CD4-positive, alpha-beta T cell treated with Interleukin-15 for 4 hours (primary cell): ENCODE data around the gene CREB5.
"Not testable (repeated sequence)": the region's sequence is repeated elsewhere in the genome, so short reads cannot be mapped to it uniquely, and the experiment has no call there.

ENCODE experiments used
- DNase-seq: peaks from one replicate; pipeline ENCODE4 v3.0.0-alpha.2; 2020; ENCODE audit warnings: low spot score

Gene CREB5

GRCh38 chr7:28782362-28782761, 370.0 kb downstream of the CREB5 start:
- no peak for DNase-seq

GRCh38 chr7:28784171-28784902, 372.0 kb downstream of the CREB5 start:
- no peak for DNase-seq

DNA sequence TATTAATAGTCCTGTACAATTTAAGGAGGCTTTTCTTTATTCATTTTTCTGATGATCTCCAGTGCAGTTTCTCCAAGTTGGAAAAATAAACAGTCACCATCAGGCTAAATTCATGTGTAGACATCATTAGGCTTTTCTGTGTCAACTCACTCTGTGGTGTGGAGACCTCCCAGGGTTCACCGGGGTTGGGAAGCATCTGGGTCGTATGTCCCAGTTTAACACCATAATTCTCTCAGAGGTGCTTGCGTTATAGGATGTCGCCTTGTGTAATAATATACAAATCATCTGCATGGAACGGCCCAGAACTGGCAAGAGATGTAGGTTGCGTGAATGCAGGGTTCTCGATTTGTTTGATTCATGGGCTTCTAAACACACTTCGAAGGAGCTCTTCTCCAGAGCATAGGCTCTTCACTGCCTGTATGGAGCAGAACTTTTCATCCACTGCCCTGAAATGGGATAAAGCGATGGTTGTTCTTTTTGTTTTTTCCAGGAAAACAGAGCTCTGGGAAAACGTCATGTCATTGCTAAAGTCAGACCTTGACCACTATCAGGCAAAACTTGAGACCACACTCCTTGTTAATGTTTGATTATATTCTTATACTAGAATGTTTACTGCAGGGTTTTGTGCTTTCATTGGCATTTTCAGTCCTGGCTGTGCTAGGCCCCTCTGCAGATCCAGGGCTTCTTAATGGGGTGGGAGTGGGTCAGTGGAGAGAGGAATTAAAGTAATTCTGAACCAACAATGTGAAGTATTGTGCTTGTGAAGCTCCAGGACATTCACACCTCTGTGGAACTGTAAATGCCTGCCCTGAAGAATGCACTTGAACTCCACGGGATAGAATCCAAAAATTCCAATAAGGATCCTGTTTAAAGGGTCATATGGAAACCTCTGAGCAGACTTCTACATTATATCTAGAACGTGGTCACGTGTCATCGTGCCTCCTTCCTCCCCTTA, 373.0 kb downstream of the CREB5 start:
- DNase-seq, result no peak

DNA sequence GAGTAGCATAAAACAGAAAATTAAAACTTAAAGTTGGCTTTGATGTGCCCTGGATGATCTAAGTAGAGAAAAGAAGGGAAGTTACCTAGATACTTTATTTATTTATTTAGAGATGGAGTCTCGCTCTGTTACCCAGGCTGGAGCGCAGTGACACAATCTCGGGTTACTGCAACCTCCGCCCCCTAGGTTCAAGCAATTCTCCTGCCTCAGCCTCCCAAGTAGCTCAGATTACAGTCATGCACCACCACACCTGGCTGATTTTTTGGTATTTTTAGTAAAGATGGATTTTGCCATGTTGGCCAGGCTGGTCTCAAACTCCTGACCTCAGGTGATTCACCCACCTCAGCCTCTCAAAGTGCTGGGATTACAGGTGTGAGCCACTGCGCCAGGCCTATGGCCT, 373.8 kb downstream of the CREB5 start:
- DNase-seq, result not testable (repeated sequence)

- DNase-seq, result no peak
These were observed 374.8 kb downstream of the CREB5 start for GRCh38 chr7:28787106-28787505.

DNA sequence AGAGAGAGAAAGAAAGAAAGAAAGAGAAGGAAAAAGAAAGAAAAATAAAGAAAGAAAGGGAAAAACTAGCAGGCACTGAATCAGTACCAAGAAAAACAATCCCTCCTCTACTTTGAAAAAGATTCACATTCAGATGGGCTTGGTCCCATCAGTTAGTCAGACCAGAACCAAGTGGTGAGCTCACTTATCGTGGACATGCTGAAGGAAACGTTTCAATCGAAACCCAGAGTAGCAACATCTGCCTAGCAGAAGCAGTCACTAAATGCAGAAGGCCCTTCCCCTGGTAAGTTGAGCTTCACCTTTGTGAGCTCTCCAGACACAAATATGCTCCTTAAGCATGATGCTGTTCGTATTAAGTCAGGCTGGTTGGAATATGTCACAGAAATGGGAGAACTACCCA, 378.1 kb downstream of the CREB5 start:
- no peak for DNase-seq

- no peak for DNase-seq
These were observed 380.5 kb downstream of the CREB5 start for GRCh38 chr7:28792858-28793257.

GRCh38 chr7:28793381-28794085, 381.2 kb downstream of the CREB5 start:
- DNase-seq, result no peak

GRCh38 chr7:28798274-28798673, 386.0 kb downstream of the CREB5 start:
- no peak for DNase-seq

- no peak for DNase-seq
These were observed 387.3 kb downstream of the CREB5 start for GRCh38 chr7:28799619-28800018.

GRCh38 chr7:28800150-28800549, 387.8 kb downstream of the CREB5 start:
- no peak for DNase-seq

GRCh38 chr7:28802450-28802849, 390.1 kb downstream of the CREB5 start:
- DNase-seq, result no peak

DNA sequence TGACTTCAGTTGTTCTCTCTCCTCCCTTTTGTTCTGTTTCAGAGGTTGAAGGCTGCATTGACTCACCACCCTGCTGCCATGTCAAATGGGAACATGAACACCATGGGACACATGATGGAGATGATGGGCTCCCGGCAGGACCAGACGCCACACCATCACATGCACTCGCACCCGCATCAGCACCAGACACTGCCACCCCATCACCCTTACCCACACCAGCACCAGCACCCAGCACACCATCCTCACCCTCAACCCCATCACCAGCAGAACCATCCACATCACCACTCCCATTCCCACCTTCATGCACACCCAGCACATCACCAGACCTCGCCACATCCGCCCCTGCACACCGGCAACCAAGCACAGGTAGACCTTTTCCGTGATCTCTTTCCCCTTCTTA, 391.8 kb downstream of the CREB5 start:
- no peak for DNase-seq

DNA sequence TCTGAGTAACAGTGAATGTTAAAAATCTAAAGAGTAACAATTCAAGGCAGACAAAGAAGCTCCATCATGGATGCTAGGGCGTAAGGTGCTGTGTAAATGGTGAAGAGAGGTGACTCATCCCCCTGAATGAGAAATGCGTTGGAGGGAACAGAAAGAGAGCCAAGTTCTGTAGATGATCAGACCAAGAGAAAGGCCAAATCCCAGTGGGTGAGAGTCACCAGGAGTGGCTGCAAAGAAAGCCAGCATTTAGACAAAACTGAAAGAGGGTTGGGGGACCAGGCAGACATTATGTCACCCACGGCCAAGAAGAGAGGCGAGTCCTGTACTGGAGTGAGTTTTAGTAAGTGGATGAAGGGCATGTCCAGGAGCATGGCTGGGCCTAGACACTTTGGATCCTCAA, 392.7 kb downstream of the CREB5 start:
- DNase-seq, result no peak

DNA sequence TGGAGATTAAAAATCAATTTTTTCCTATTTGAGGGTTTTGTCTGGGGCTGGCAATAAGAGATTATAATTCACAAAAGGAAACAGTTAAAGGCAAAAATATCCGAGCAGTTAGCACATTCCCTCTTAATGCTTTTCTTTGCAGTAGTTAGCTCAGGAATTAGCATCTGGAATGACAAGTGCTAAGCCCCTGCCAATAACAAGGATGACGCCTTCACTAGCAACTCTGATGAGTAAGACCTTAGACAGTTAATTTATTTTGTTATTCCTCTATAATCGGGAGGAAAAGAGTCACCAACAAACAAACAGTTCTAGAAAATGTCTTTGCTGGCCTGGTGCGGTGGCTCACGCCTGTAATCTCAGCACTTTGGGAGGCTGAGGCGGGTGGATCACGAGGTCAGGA, 394.5 kb downstream of the CREB5 start:
- no peak for DNase-seq

- no peak for DNase-seq
These were observed 395.2 kb downstream of the CREB5 start for GRCh38 chr7:28807396-28807994.

GRCh38 chr7:28808796-28809533, 396.6 kb downstream of the CREB5 start:
- no peak for DNase-seq

DNA sequence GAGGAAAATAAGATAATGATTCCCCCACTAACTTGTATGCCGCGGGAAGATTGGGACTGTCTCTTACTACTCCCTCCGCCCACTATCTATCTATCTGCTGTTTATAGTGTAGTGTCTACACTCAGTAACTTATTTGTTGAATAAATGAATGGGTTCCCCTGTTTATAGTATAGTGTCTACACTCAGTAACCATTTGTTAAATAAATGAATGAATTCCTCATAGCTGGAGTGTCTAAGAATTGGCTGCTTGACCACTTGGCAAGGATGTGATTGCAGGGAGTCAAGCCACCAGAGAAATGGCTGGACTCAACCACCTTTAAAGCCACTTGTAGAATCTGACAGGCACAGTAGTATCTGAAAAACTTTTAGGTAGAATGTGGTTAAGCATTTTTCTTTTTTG, 398.7 kb downstream of the CREB5 start:
- DNase-seq, result no peak

DNA sequence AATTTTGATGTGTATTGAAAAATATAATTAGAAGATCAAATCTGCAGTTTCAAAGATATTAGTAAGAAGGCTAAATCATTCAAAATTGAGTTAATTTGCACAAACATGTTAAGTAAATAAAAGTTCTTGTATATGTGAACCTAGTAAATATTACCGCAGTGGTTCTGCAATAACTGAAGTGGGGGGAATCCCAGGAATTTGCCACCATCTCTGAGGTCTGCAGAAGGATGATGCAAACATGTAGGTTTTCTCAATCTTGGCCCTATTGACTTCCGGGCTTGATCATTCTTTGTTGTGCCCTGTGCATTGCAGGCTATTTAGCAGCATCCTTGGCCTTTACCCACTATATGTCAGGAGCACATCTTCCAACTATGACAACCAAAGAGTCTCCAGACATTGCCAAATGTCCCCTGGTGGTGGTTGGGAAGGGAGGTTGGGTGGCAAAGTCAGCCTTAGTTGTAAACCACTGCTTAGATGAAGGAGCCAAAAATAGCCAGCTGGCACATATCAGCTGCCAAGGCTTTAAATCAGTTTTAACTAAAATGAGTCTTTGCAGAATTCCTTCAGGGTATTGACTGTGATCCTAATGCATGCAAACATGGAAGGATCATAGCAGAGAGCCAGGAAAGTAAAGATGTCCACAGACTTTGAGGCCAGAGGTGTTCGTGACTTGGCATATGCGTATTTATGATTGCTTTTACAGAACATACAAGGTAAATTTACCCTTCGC, 399.5 kb downstream of the CREB5 start:
- DNase-seq, result no peak

- no peak for DNase-seq
These were observed 400.3 kb downstream of the CREB5 start for GRCh38 chr7:28812616-28813015.
